ENCODE results near the gene SCN4B. TPM values are rescaled to one million over a fixed set of nuclear protein-coding genes. Genes with fewer than 3 reads are reported as not detected.

SCN4B gene
- total RNA-seq, 1 experiment from 2014 or later = 0.33 TPM

- ATAC-seq = no peak
Observed at GRCh38 chr11:118128310-118128709, 24.3 kb downstream of the SCN4B start.

GRCh38 chr11:118126082-118126838, 26.4 kb downstream of the SCN4B start:
- no peak for DNase-seq (ENCODE audit: low read depth, low spot score)
- Histone ChIP-seq H3K27ac (ENCODE audit: low read length) (no peak overlapping the region), H3K9me3 (ENCODE audit: control insufficient read depth, insufficient read depth, low read depth, low read length) (no peaks in the 10 kb centered on the region), H3K36me3 (ENCODE audit: control insufficient read depth, insufficient read depth, low read length) (no peaks in the 10 kb centered on the region), H3K4me1 (ENCODE audit: control insufficient read depth, insufficient read depth, low read length) (no peaks in the 10 kb centered on the region), H3K27me3 (ENCODE audit: control insufficient read depth, insufficient read depth, low read length) (peaks cover 12% of the 10 kb centered on the region), H3K4me3 (ENCODE audit: low read depth in 2 of 2, low read length in 2 of 2) (no peak overlapping the region)
- POLR2A ChIA-PET = interaction anchor here (0.6 to 1.0 kb wide), 2 partner anchors 8 to 806 kb away, joined by 3 read pairs; no protein-coding TSS in a partner anchor
- no TSS peak for BruUV-seq (replicated peaks)
- ATAC-seq = peak; percentile 80
- in situ Hi-C loops (cut with HindIII; ENCODE audit: low pct_unique_long_range_greater_than_20kb, low sequenced_read_pairs) = no loop called here
- TF ChIP-seq POLR2AphosphoS5 (IDR thresholded peaks at IDR 0.05; ENCODE audit: low read depth, low read length) (peak; percentile 74), TCF7L2 (IDR thresholded peaks at IDR 0.05; ENCODE audit: low read depth, low read length) (no peak)
- CTCF ChIA-PET = no interaction called here
- intact Hi-C loops (cut with micrococcal nuclease; ENCODE audit: unreplicated experiment) = no loop called here

More at GRCh38 chr11:118128310-118128709, 24.3 kb downstream of the SCN4B start:
- no peak overlapping the region for H3K27ac ChIP-seq (ENCODE audit: low read length)
- H3K4me3 ChIP-seq (ENCODE audit: low read depth in 2 of 2, low read length in 2 of 2) = no peak overlapping the region
- intact Hi-C loops (cut with micrococcal nuclease; ENCODE audit: unreplicated experiment) = no loop called here
- DNase-seq (ENCODE audit: low read depth, low spot score) = no peak
- in situ Hi-C loops (cut with HindIII; ENCODE audit: low pct_unique_long_range_greater_than_20kb, low sequenced_read_pairs) = no loop called here
- no peaks in the 10 kb centered on the region for H3K9me3 ChIP-seq (ENCODE audit: control insufficient read depth, insufficient read depth, low read depth, low read length)
- TF ChIP-seq TCF7L2 (IDR thresholded peaks at IDR 0.05; ENCODE audit: low read depth, low read length) = no peak
- TF ChIP-seq POLR2AphosphoS5 (IDR thresholded peaks at IDR 0.05; ENCODE audit: low read depth, low read length) = no peak
- no peak for TF ChIP-seq REST (IDR thresholded peaks at IDR 0.05; ENCODE audit: insufficient read depth in 1 of 2, low read depth in 2 of 2, low read length in 1 of 2)
- TF ChIP-seq SIN3A (IDR thresholded peaks at IDR 0.05; ENCODE audit: borderline replicate concordance, insufficient read depth, low read depth, low read length) = no peak
- TF ChIP-seq CTCF (IDR thresholded peaks at IDR 0.05) = no peak
- H3K27me3 ChIP-seq (ENCODE audit: control insufficient read depth, insufficient read depth, low read length) = peaks cover 2% of the 10 kb centered on the region; the same call in 1 of the 2 replicates
- CTCF ChIA-PET = no interaction called here
- POLR2A ChIA-PET = no interaction called here
- no peaks in the 10 kb centered on the region for H3K36me3 ChIP-seq (ENCODE audit: control insufficient read depth, insufficient read depth, low read length)
- no TSS peak for BruUV-seq (replicated peaks)
- H3K4me1 ChIP-seq (ENCODE audit: control insufficient read depth, insufficient read depth, low read length) = no peaks in the 10 kb centered on the region
